Prostate gland (tissue), 2 donors: ENCODE measurements around the gene DAPL1.

Experiments
- POLR2A ChIP-seq: fragments of 450-650 bp; IDR thresholded peaks from one replicate; pipeline ENCODE4 v1.6.1; 2016; ENCODE audit warnings: antibody characterized with exemption, mild to moderate bottlenecking
- POLR2AphosphoS5 ChIP-seq: sonication (generic); formaldehyde crosslinking; IDR thresholded peaks from one replicate; pipeline ENCODE4 v1.6.1; 2017; ENCODE audit warnings: antibody characterized with exemption
- TF ChIP-seq, protein P1 (sequence below), 4 experiments: fragments of 200-600 bp in 2 of 4; fragments of 450-650 bp in 2 of 4; sonication (generic) in 2 of 4; IDR thresholded peaks; 1 replicate in 3 of 4; 2 replicates in 1 of 4; pipeline ENCODE4 v1.5.1; 2016 to 2019; ENCODE audit warnings: antibody characterized with exemption in 4 of 4, mild to moderate bottlenecking in 2 of 4, moderate library complexity in 2 of 4

DNA sequence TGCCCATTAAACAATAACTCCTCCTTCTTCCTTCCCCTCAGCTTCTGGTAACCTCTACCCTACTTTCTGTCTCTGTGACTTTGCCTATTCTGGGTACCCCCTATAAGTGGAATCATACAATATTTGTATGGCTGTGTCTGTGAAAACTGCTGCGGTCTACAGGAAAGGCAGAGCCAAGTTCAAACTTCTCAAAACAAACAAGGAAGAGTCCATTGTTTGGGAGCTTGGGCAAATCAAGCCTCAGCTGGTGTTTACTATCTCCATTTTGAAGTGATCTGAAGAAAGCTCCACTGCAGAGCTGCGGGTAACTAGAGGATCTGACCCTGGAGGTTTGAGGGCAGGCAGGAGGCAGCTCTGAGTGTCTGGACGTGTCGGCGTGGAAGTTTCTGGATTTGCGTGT, 48.6 kb upstream of the DAPL1 start:
- TF ChIP-seq, protein P1, sequence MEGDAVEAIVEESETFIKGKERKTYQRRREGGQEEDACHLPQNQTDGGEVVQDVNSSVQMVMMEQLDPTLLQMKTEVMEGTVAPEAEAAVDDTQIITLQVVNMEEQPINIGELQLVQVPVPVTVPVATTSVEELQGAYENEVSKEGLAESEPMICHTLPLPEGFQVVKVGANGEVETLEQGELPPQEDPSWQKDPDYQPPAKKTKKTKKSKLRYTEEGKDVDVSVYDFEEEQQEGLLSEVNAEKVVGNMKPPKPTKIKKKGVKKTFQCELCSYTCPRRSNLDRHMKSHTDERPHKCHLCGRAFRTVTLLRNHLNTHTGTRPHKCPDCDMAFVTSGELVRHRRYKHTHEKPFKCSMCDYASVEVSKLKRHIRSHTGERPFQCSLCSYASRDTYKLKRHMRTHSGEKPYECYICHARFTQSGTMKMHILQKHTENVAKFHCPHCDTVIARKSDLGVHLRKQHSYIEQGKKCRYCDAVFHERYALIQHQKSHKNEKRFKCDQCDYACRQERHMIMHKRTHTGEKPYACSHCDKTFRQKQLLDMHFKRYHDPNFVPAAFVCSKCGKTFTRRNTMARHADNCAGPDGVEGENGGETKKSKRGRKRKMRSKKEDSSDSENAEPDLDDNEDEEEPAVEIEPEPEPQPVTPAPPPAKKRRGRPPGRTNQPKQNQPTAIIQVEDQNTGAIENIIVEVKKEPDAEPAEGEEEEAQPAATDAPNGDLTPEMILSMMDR (IDR thresholded peaks at IDR 0.05) = no peak
- no peak for TF ChIP-seq POLR2A
- TF ChIP-seq POLR2AphosphoS5 = no peak
